ENCODE measurements around the gene SMAD1.
"Not testable (repeated sequence)": the region's sequence is repeated elsewhere in the genome, so short reads cannot be mapped to it uniquely, and the experiment has no call there.

Gene SMAD1

DNA sequence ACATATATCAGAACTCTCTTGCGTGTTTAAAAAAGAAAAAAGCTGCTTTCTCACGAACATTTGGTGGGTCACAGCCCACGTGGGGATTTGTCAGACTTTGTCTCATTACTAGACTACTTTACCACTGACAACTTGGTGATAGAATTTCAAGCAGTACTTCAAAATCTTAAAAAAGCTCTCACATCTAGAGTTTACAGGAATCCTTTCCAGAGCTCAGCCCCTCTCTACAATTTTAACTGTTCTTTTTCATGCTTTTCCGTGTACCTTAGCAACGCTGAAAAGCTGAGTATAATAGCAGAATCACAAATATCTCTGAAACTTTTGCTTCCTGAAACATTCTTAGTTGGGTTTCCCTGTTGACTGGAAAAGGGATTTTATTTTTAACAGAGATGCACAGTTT lies 50.2 kb downstream of the SMAD1 start:
- H3K36me3 ChIP-seq (ENCODE audit: insufficient read depth) = no peaks in the 10 kb centered on the region
- H3K27ac ChIP-seq = no peak overlapping the region
- no peak overlapping the region for H3K9ac ChIP-seq
- peak overlapping the region; percentile 77 for H3K4me2 ChIP-seq
- TF ChIP-seq CTCF (conservative IDR thresholded peaks at IDR 0.05; ENCODE audit: low read depth, low read length) = no peak
- H2AFZ ChIP-seq (ENCODE audit: low read depth) = no peak overlapping the region
- peaks cover 45% of the 10 kb centered on the region for H3K4me1 ChIP-seq (ENCODE audit: low read depth, poor library complexity, severe bottlenecking)
- H4K20me1 ChIP-seq (ENCODE audit: insufficient read depth) = peaks cover 5% of the 10 kb centered on the region; the same call in 1 of the 2 replicates
- H3K4me3 ChIP-seq (IDR thresholded peaks at IDR 0.05; ENCODE audit: insufficient read depth, low read depth, low read length) = no peak overlapping the region
- H3K27me3 ChIP-seq (ENCODE audit: insufficient read depth, low read depth) = no peaks in the 10 kb centered on the region
- H3K79me2 ChIP-seq (ENCODE audit: insufficient read depth, low read depth) = no peaks in the 10 kb centered on the region; the same call in 1 of the 2 replicates

- Histone ChIP-seq H3K36me3 (ENCODE audit: insufficient read depth) (no peaks in the 10 kb centered on the region), H3K4me1 (ENCODE audit: low read depth, poor library complexity, severe bottlenecking) (peaks cover 45% of the 10 kb centered on the region), H3K4me3 (IDR thresholded peaks at IDR 0.05; ENCODE audit: insufficient read depth, low read depth, low read length) (no peak overlapping the region), H3K4me2 (no peak overlapping the region), H3K27me3 (ENCODE audit: insufficient read depth, low read depth) (no peaks in the 10 kb centered on the region), H3K27ac (no peak overlapping the region), H3K79me2 (ENCODE audit: insufficient read depth, low read depth) (no peaks in the 10 kb centered on the region; the same call in 1 of the 2 replicates), H4K20me1 (ENCODE audit: insufficient read depth) (peaks cover 5% of the 10 kb centered on the region; the same call in 1 of the 2 replicates), H3K9ac (no peak overlapping the region), H2AFZ (ENCODE audit: low read depth) (no peak overlapping the region)
- TF ChIP-seq CTCF (conservative IDR thresholded peaks at IDR 0.05; ENCODE audit: low read depth, low read length) = no peak
Measured at GRCh38 chr4:145533001-145533400, 51.3 kb downstream of the SMAD1 start.

GRCh38 chr4:145533415-145533814 lies 51.8 kb downstream of the SMAD1 start:
- H3K9ac ChIP-seq; H3K4me2 ChIP-seq; H2AFZ ChIP-seq (ENCODE audit: low read depth); H3K79me2 ChIP-seq (ENCODE audit: insufficient read depth, low read depth); H4K20me1 ChIP-seq (ENCODE audit: insufficient read depth); H3K27ac ChIP-seq; H3K36me3 ChIP-seq (ENCODE audit: insufficient read depth); H3K4me3 ChIP-seq (IDR thresholded peaks at IDR 0.05; ENCODE audit: insufficient read depth, low read depth, low read length); H3K27me3 ChIP-seq (ENCODE audit: insufficient read depth, low read depth): not testable (repeated sequence)
- peaks cover 42% of the 10 kb centered on the region for H3K4me1 ChIP-seq (ENCODE audit: low read depth, poor library complexity, severe bottlenecking)

GRCh38 chr4:145533961-145534360 lies 52.3 kb downstream of the SMAD1 start:
- Histone ChIP-seq H3K4me1 (ENCODE audit: low read depth, poor library complexity, severe bottlenecking) (peaks cover 37% of the 10 kb centered on the region), H3K27me3 (ENCODE audit: insufficient read depth, low read depth) (no peaks in the 10 kb centered on the region), H2AFZ (ENCODE audit: low read depth) (no peak overlapping the region), H3K27ac (no peak overlapping the region), H3K79me2 (ENCODE audit: insufficient read depth, low read depth) (no peaks in the 10 kb centered on the region; the same call in 1 of the 2 replicates), H3K9ac (no peak overlapping the region), H3K36me3 (ENCODE audit: insufficient read depth) (no peaks in the 10 kb centered on the region), H4K20me1 (ENCODE audit: insufficient read depth) (peaks cover 5% of the 10 kb centered on the region; the same call in 1 of the 2 replicates), H3K4me2 (no peak overlapping the region), H3K4me3 (IDR thresholded peaks at IDR 0.05; ENCODE audit: insufficient read depth, low read depth, low read length) (no peak overlapping the region)
- TF ChIP-seq CTCF (conservative IDR thresholded peaks at IDR 0.05; ENCODE audit: low read depth, low read length) = no peak

GRCh38 chr4:145535202-145535601 lies 53.5 kb downstream of the SMAD1 start:
- Histone ChIP-seq H2AFZ (ENCODE audit: low read depth) (no peak overlapping the region), H3K4me3 (IDR thresholded peaks at IDR 0.05; ENCODE audit: insufficient read depth, low read depth, low read length) (no peak overlapping the region), H3K27ac (no peak overlapping the region), H3K9ac (no peak overlapping the region), H3K27me3 (ENCODE audit: insufficient read depth, low read depth) (no peaks in the 10 kb centered on the region), H3K4me1 (ENCODE audit: low read depth, poor library complexity, severe bottlenecking) (peaks cover 27% of the 10 kb centered on the region), H4K20me1 (ENCODE audit: insufficient read depth) (peaks cover 5% of the 10 kb centered on the region; the same call in 1 of the 2 replicates), H3K79me2 (ENCODE audit: insufficient read depth, low read depth) (no peaks in the 10 kb centered on the region; the same call in 1 of the 2 replicates), H3K4me2 (no peak overlapping the region), H3K36me3 (ENCODE audit: insufficient read depth) (no peaks in the 10 kb centered on the region)
- no peak for TF ChIP-seq CTCF (conservative IDR thresholded peaks at IDR 0.05; ENCODE audit: low read depth, low read length)
